Measurements from ENCODE around the gene FKBP5. TPM values are rescaled to one million over a fixed set of nuclear protein-coding genes. Genes with fewer than 3 reads are reported as not detected.
A peak's percentile ranks its signal among the peaks of the same experiment; 100 is the strongest.

Gene FKBP5
- total and polyA plus RNA-seq, 5 experiments from 2014 or later = 75.4 to 297 (median 108) TPM

DNA sequence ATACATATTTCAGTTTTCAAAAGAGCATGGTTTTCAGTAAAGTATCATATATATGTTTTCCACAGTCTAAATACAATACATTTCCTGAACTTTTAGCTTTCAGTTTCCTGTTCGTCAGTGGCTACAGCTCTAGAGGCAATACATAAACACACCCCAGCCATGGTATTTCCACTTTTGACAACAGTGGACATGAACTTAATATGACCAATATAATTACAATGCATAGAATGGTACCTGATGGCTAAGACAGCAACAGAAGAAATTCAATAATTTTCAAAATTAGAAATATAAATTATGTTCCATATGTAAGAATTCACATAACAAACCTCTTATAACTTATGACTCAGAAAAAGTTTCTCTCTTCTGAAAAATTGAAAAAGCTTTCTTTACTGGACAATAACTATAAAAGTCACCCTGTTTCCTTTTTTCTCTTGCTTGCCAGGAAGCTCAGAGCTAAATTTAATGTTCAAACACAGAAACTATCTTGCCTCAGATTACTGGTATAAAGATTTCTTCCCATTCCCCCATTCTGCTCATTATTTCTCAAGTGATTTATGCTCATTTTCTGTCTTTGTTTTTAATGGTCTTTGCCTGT, 19.2 kb downstream of the FKBP5 start:
- peaks cover 0 to 28% (median 6%) of the 10 kb centered on the region in 3 donors for H3K36me3 Mint-ChIP-seq
- ATAC-seq (peak; percentile 46 to 72), DNase-seq (peak in 1 of 10 donors; percentile 27)
- H3K4me1 Mint-ChIP-seq = peaks cover 12 to 71% (median 48%) of the 10 kb centered on the region in 4 donors
- H3K9me3 Mint-ChIP-seq = no peaks in the 10 kb centered on the region
- peak overlapping the region; percentile 58 to 84 (median 78) for H3K4me3 Mint-ChIP-seq
- peak overlapping the region; percentile 90 to 98 (median 94) for H3K27ac Mint-ChIP-seq
- H3K27me3 Mint-ChIP-seq = no peaks in the 10 kb centered on the region
- POLR2A ChIA-PET = interaction anchor here (0.6 to 1.5 kb wide), 10 partner anchors 19 to 534 kb away, joined by 3 to 6 read pairs (median 4); partner anchors contain the start of gene FKBP5

- DNase-seq (no peak), ATAC-seq (no peak)
- H3K36me3 Mint-ChIP-seq = peaks cover 0 to 27% (median 6%) of the 10 kb centered on the region in 3 donors
- no peaks in the 10 kb centered on the region for H3K27me3 Mint-ChIP-seq
- peak overlapping the region; percentile 90 to 98 (median 94) for H3K27ac Mint-ChIP-seq
- peaks cover 8 to 65% (median 41%) of the 10 kb centered on the region in 4 donors for H3K4me1 Mint-ChIP-seq
- POLR2A ChIA-PET = interaction anchor here (0.6 to 1.5 kb wide), 12 partner anchors 10 to 534 kb away, joined by 3 to 6 read pairs (median 3); partner anchors contain the start of gene FKBP5
- H3K4me3 Mint-ChIP-seq = peak overlapping the region; percentile 58 to 84 (median 78)
- no peaks in the 10 kb centered on the region for H3K9me3 Mint-ChIP-seq
Measured at GRCh38 chr6:35668744-35669450, 19.8 kb downstream of the FKBP5 start.

DNA sequence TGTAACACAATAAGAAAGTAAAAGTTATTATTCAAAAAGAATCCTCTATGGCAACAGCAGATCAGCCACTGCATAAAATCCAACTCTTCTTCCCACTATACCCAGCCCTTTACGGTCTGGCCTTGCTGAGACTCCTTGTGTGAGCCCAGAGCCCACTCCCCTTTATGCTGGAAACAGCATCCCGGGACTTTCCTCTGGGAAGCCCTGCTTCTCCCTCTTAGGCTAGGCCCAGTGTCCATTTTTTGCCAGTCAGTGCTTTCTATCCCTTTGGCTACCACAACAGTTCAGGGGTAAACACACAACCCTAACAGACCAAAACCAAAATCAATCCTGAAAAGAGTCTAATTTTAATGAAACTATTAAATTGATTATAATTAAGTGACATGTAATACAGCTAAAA, 20.6 kb downstream of the FKBP5 start:
- H3K4me3 Mint-ChIP-seq = peak overlapping the region; percentile 49 to 87 (median 80)
- peaks cover 6 to 58% (median 35%) of the 10 kb centered on the region in 4 donors for H3K4me1 Mint-ChIP-seq
- peaks cover 0 to 22% (median 6%) of the 10 kb centered on the region in 3 donors for H3K36me3 Mint-ChIP-seq
- no peaks in the 10 kb centered on the region for H3K9me3 Mint-ChIP-seq
- no peak for DNase-seq
- POLR2A ChIA-PET = interaction anchor here (0.6 to 5.8 kb wide), 4 partner anchors 19 to 77 kb away, joined by 3 to 17 read pairs (median 4); no protein-coding TSS in a partner anchor
- H3K27ac Mint-ChIP-seq = peak overlapping the region; percentile 85 to 98 (median 94)
- no peaks in the 10 kb centered on the region for H3K27me3 Mint-ChIP-seq
- ATAC-seq = peak in 1 of 2 donors; percentile 16

- no peak for DNase-seq
- Mint-ChIP-seq H3K9me3 (no peaks in the 10 kb centered on the region), H3K27ac (no peak overlapping the region), H3K36me3 (peaks cover 0 to 7% (median 1%) of the 10 kb centered on the region in 3 donors), H3K27me3 (no peaks in the 10 kb centered on the region), H3K4me3 (no peak overlapping the region), H3K4me1 (peaks cover 6 to 47% (median 27%) of the 10 kb centered on the region in 4 donors)
- POLR2A ChIA-PET = interaction anchor here (0.7 to 5.8 kb wide), 3 partner anchors 11 to 62 kb away, joined by 3 to 17 read pairs (median 4); no protein-coding TSS in a partner anchor
- ATAC-seq = peak in 1 of 2 donors; percentile 5
Measured at GRCh38 chr6:35665573-35665972, 23.1 kb downstream of the FKBP5 start.

DNA sequence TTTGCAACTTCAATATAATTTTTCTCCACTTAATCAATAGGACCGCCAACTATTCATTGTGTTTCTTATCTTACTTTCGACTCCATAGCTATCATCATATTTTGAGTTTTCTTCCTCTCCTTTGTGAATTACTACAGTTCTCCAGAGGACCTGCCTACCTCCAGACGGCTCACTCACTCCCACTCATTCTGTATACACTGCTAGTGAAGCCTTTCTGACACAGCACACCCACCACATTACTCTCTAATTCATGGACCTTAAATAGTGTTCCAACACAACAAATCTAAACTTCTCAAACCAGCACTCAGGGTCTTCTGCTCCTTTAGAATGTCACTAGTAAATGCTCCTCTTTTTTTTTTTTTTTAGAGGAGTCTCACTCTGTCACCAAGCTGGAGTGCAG, 23.8 kb downstream of the FKBP5 start:
- POLR2A ChIA-PET = interaction anchor here (0.7 to 5.8 kb wide), 3 partner anchors 10 to 63 kb away, joined by 3 to 17 read pairs (median 4); no protein-coding TSS in a partner anchor
- DNase-seq (no peak), ATAC-seq (peak in 1 of 2 donors; percentile 29)
- Mint-ChIP-seq H3K27ac (no peak overlapping the region), H3K4me3 (no peak overlapping the region), H3K27me3 (no peaks in the 10 kb centered on the region), H3K4me1 (peaks cover 6 to 43% (median 27%) of the 10 kb centered on the region in 4 donors), H3K36me3 (peaks cover 0 to 5% (median 1%) of the 10 kb centered on the region in 3 donors), H3K9me3 (no peaks in the 10 kb centered on the region)

DNA sequence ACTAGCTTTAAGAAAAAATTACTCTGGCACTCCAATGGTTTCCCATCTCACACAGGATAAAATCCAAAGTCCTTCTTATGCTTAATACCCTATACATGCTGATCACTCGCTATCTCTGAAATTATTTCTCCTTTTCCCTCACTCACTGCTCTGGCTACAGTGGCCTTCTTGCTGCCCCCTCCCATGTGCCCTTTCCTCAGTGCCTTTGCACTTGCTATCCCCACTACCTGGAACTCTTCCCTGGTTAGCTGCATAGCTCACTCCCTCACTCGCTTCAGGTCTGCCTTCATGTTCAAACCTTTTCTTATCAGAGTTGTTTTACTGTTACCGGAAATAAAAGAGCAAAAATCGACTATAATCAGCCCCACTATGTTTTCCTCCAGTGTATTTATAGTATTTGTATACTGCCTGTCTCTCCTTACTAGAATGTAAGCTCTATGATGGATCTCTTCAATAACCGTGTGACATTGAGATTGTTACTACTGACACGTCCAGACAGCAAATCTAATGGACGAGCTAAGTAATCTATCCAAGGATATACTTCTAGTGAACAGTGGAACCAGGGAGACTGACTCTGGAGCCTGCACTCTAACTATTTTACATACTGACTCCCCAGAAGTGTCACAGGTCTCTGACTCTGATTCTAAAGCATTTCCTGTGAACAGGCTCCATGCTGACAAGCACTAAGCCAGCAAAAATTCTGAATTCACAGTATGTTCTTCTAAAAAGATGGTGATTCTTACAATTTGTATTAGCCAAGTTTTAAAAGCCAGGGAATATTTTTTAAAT, 25.1 kb downstream of the FKBP5 start:
- Mint-ChIP-seq H3K27ac (no peak overlapping the region), H3K4me3 (no peak overlapping the region), H3K9me3 (no peaks in the 10 kb centered on the region), H3K27me3 (no peaks in the 10 kb centered on the region), H3K4me1 (peaks cover 3 to 35% (median 17%) of the 10 kb centered on the region in 4 donors), H3K36me3 (peaks cover 0 to 5% (median 1%) of the 10 kb centered on the region in 3 donors)
- POLR2A ChIA-PET = interaction anchor here (0.6 to 5.8 kb wide), 11 partner anchors 9 to 73 kb away, joined by 3 to 17 read pairs (median 5); partner anchors contain the start of gene ARMC12
- DNase-seq (peak in 2 of 10 donors; percentile 30 to 38), ATAC-seq (peak; percentile 74 to 84)

DNA sequence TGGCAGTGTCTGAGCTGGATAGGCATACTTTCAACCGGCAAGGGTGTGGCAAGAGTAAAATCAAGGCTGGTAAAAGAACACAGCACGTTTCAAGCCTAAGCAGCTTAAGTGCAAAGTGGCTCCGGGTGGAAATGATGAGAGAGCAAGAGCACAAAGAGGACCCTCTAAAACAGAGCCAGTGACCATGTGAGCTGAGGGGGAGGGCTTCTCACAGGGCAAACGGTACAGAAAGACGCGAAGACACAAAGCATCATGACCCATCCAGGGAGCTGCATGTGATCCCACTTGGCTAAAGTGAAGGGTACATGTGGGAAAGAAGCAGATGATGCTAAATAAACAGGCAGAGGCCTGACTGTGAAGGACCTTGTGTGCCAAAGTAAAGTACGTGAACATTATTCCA, 25.7 kb downstream of the FKBP5 start:
- no peak overlapping the region for H3K27ac Mint-ChIP-seq
- peak; percentile 34 to 45 for ATAC-seq

DNA sequence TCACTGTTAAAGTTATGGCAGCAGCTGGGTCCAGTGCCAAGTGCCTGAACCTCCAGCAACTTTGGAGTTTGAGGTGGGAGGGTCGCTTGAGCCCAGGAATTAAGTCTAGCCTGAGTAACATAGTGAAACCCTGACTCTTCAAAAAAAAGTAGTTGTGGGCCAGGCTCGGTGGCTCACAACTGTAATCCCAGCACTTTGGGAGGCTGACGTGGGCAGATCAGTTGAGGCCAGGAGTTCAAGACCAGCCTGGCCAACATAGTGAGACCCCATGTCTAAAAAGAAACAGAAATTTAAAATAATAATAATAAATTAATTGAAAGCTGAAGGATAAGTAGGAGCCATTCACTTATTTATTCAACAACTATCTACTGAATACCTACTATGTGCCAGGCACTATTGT, 33.8 kb downstream of the FKBP5 start:
- no peak for ATAC-seq
- Mint-ChIP-seq H3K4me3 (no peak overlapping the region), H3K4me1 (peaks cover 11 to 66% (median 38%) of the 10 kb centered on the region in 4 donors), H3K27ac (peak overlapping the region in 7 of 10 donors; percentile 9 to 88 (median 76)), H3K27me3 (no peaks in the 10 kb centered on the region), H3K36me3 (peaks cover 4 to 36% (median 16%) of the 10 kb centered on the region in 3 donors), H3K9me3 (peaks cover 0 to 4% (median 0%) of the 10 kb centered on the region in 9 donors)
- POLR2A ChIA-PET = interaction anchor here (0.5 kb wide), 1 partner anchor 10 kb away, joined by 3 read pairs; no protein-coding TSS in a partner anchor
- no peak for DNase-seq

More for the DNA sequence above, 25.7 kb downstream of the FKBP5 start:
- no peak overlapping the region for H3K4me3 Mint-ChIP-seq
- H3K36me3 Mint-ChIP-seq = peaks cover 0 to 3% (median 1%) of the 10 kb centered on the region in 3 donors
- no peak for DNase-seq
- H3K27me3 Mint-ChIP-seq = no peaks in the 10 kb centered on the region
- H3K9me3 Mint-ChIP-seq = no peaks in the 10 kb centered on the region
- peaks cover under 1 to 32% (median 15%) of the 10 kb centered on the region in 4 donors for H3K4me1 Mint-ChIP-seq
- POLR2A ChIA-PET = interaction anchor here (0.5 to 5.8 kb wide), 9 partner anchors 12 to 821 kb away, joined by 3 to 17 read pairs (median 5); partner anchors contain the start of gene ARMC12

DNA sequence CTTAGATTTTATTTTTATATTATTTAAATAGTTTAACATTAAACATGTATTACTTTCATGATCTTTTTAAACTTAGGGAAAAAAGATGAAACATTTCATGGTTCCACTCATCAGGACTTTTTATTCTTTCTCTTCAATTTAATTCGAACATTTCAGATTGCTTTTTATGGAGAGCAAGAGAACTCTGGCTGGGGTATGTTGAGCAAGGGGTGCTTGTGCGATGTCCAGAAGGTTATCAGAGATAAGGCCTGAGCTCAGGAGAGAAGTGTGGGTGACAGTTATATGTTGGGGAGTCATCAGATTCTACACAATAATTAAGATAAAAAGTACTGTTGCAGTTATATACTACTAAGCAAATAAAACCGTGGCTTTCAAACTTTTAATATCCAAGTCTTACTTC, 37.5 kb downstream of the FKBP5 start:
- DNase-seq (no peak), ATAC-seq (no peak)
- Mint-ChIP-seq H3K27me3 (no peaks in the 10 kb centered on the region), H3K36me3 (peaks cover 4 to 37% (median 12%) of the 10 kb centered on the region in 3 donors), H3K9me3 (peaks cover 0 to 4% (median 0%) of the 10 kb centered on the region in 9 donors), H3K4me3 (no peak overlapping the region), H3K27ac (peak overlapping the region in 5 of 10 donors; percentile 4 to 88 (median 55)), H3K4me1 (peaks cover 19 to 79% (median 52%) of the 10 kb centered on the region in 4 donors)
- POLR2A ChIA-PET = no interaction called here

GRCh38 chr6:35650015-35650414, 38.7 kb downstream of the FKBP5 start:
- H3K4me1 Mint-ChIP-seq = peaks cover 23 to 81% (median 57%) of the 10 kb centered on the region in 4 donors
- DNase-seq (no peak), ATAC-seq (no peak)
- POLR2A ChIA-PET = interaction anchor here (0.6 to 1.8 kb wide), 7 partner anchors 8 to 87 kb away, joined by 3 to 6 read pairs (median 4); no protein-coding TSS in a partner anchor
- no peaks in the 10 kb centered on the region for H3K27me3 Mint-ChIP-seq
- peak overlapping the region in 5 of 10 donors; percentile 6 to 73 (median 52) for H3K27ac Mint-ChIP-seq
- peaks cover 0 to 4% (median 0%) of the 10 kb centered on the region in 9 donors for H3K9me3 Mint-ChIP-seq
- no peak overlapping the region for H3K4me3 Mint-ChIP-seq
- peaks cover 10 to 50% (median 18%) of the 10 kb centered on the region in 3 donors for H3K36me3 Mint-ChIP-seq

GRCh38 chr6:35648203-35648602, 40.5 kb downstream of the FKBP5 start:
- Mint-ChIP-seq H3K9me3 (peaks cover 0 to 4% (median 0%) of the 10 kb centered on the region in 9 donors), H3K36me3 (peaks cover 7 to 56% (median 14%) of the 10 kb centered on the region in 3 donors), H3K27me3 (no peaks in the 10 kb centered on the region), H3K27ac (peak overlapping the region in 4 of 10 donors; percentile 12 to 63 (median 47)), H3K4me3 (peak overlapping the region in 2 of 10 donors; percentile 18 to 37), H3K4me1 (peaks cover 29 to 83% (median 64%) of the 10 kb centered on the region in 4 donors)
- ATAC-seq (no peak), DNase-seq (no peak)
- POLR2A ChIA-PET = interaction anchor here (1.0 to 1.8 kb wide), 3 partner anchors 15 to 81 kb away, joined by 3 to 5 read pairs (median 4); no protein-coding TSS in a partner anchor

Data from naive thymus-derived CD8-positive, alpha-beta T cell (primary cell).